Hepatocyte (in vitro differentiated cells): Measurements from ENCODE around the gene ATP6V0D1.

Source experiments
- EZH2 ChIP-seq: fragments of 200-600 bp; sonication (generic); IDR thresholded peaks from 2 replicates; pipeline ENCODE4 v1.6.1; 2016; ENCODE audit warnings: antibody characterized with exemption, mild to moderate bottlenecking, borderline replicate concordance
- EZH2phosphoT487 ChIP-seq: fragments of 200-600 bp; sonication (generic); IDR thresholded peaks from one replicate; pipeline ENCODE4 v1.6.1; 2018; ENCODE audit warnings: antibody characterized with exemption, mild to moderate bottlenecking, low read depth, moderate library complexity; ENCODE audit not compliant: unreplicated experiment, severe bottlenecking
- TF ChIP-seq, protein P1 (sequence below): fragments of 200-600 bp; sonication (generic); IDR thresholded peaks from 2 replicates; pipeline ENCODE4 v1.5.1; 2016; ENCODE audit warnings: antibody characterized with exemption, mild to moderate bottlenecking; ENCODE audit not compliant: poor library complexity

- TF ChIP-seq EZH2phosphoT487 (no peak), EZH2 (no peak)
- TF ChIP-seq, protein P1, sequence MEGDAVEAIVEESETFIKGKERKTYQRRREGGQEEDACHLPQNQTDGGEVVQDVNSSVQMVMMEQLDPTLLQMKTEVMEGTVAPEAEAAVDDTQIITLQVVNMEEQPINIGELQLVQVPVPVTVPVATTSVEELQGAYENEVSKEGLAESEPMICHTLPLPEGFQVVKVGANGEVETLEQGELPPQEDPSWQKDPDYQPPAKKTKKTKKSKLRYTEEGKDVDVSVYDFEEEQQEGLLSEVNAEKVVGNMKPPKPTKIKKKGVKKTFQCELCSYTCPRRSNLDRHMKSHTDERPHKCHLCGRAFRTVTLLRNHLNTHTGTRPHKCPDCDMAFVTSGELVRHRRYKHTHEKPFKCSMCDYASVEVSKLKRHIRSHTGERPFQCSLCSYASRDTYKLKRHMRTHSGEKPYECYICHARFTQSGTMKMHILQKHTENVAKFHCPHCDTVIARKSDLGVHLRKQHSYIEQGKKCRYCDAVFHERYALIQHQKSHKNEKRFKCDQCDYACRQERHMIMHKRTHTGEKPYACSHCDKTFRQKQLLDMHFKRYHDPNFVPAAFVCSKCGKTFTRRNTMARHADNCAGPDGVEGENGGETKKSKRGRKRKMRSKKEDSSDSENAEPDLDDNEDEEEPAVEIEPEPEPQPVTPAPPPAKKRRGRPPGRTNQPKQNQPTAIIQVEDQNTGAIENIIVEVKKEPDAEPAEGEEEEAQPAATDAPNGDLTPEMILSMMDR: no peak
Observed at GRCh38 chr16:67391424-67392300, 89.3 kb downstream of the ATP6V0D1 start.
